H9 (cell line): ENCODE measurements around the gene HMCES. TPM values are rescaled to one million over a fixed set of nuclear protein-coding genes. Genes with fewer than 3 reads are reported as not detected.

Experiments used
- DNase-seq: peaks from one replicate; pipeline ENCODE4 v3.0.0-alpha.2; 2017
- H2AFZ ChIP-seq: one replicate; pipeline ENCODE4 v1.6.1; 2013; ENCODE audit warnings: mild to moderate bottlenecking, low read length, control low read depth, moderate library complexity
- H2AK5ac ChIP-seq: 2 replicates; pipeline ENCODE4 v1.6.1; 2013; ENCODE audit warnings: low read length, control low read depth, mixed read lengths; ENCODE audit not compliant: insufficient read length
- H2BK120ac ChIP-seq: one replicate; pipeline ENCODE4 v1.6.1; 2013; ENCODE audit warnings: low read depth, mild to moderate bottlenecking, low read length, control low read depth, inconsistent platforms; ENCODE audit not compliant: poor library complexity, severe bottlenecking
- H2BK12ac ChIP-seq: 2 replicates; pipeline ENCODE4 v1.6.1; 2013; ENCODE audit warnings: low read length, control low read depth, mixed read lengths, low read depth; ENCODE audit not compliant: insufficient read length
- H2BK15ac ChIP-seq: 2 replicates; pipeline ENCODE4 v1.6.1; 2013; ENCODE audit warnings: low read depth, low read length, control low read depth
- H2BK20ac ChIP-seq: one replicate; pipeline ENCODE4 v1.6.1; 2013; ENCODE audit warnings: low read depth, mild to moderate bottlenecking, low read length, control low read depth, inconsistent platforms; ENCODE audit not compliant: poor library complexity, severe bottlenecking
- H2BK5ac ChIP-seq: 2 replicates; pipeline ENCODE4 v1.6.1; 2013; ENCODE audit warnings: low read length, control low read depth, mixed read lengths; ENCODE audit not compliant: insufficient read length
- H3K14ac ChIP-seq: 2 replicates; pipeline ENCODE4 v1.6.1; 2013; ENCODE audit warnings: low read length, control low read depth; ENCODE audit not compliant: insufficient read depth
- H3K18ac ChIP-seq: 2 replicates; pipeline ENCODE4 v1.6.1; 2013; ENCODE audit warnings: low read depth, mild to moderate bottlenecking, mixed read lengths, low read length, control low read depth; ENCODE audit not compliant: insufficient read length
- H3K23ac ChIP-seq: 2 replicates; pipeline ENCODE4 v1.6.1; 2013; ENCODE audit warnings: low read length, control low read depth, mixed read lengths, low read depth; ENCODE audit not compliant: insufficient read length
- H3K23me2 ChIP-seq: 2 replicates; pipeline ENCODE4 v1.6.1; 2013; ENCODE audit warnings: low read depth, mild to moderate bottlenecking, mixed read lengths, low read length, control low read depth; ENCODE audit not compliant: insufficient read length, poor library complexity, severe bottlenecking
- H3K27ac ChIP-seq: 2 replicates; pipeline ENCODE4 v1.5.1; 2013; ENCODE audit warnings: low read length, control low read depth, mixed read lengths, low read depth; ENCODE audit not compliant: insufficient read length
- H3K27me3 ChIP-seq: 2 replicates; pipeline ENCODE4 v1.6.1; 2013; ENCODE audit warnings: low read length, control low read depth, inconsistent platforms; ENCODE audit not compliant: insufficient read depth
- H3K4ac ChIP-seq: 2 replicates; pipeline ENCODE4 v1.6.1; 2013; ENCODE audit warnings: low read depth, mild to moderate bottlenecking, control low read depth, inconsistent platforms, low read length, moderate library complexity
- H3K4me1 ChIP-seq: 2 replicates; pipeline ENCODE4 v1.6.1; 2013; ENCODE audit warnings: low read length, control low read depth, inconsistent platforms; ENCODE audit not compliant: insufficient read depth
- H3K4me2 ChIP-seq: 2 replicates; pipeline ENCODE4 v1.6.1; 2013; ENCODE audit warnings: low read length, control low read depth, mixed read lengths; ENCODE audit not compliant: insufficient read length, insufficient read depth
- H3K56ac ChIP-seq: 2 replicates; pipeline ENCODE4 v1.6.1; 2013; ENCODE audit warnings: low read depth, mild to moderate bottlenecking, mixed read lengths, low read length, control low read depth; ENCODE audit not compliant: insufficient read length
- H3K79me1 ChIP-seq: 2 replicates; pipeline ENCODE4 v1.6.1; 2013; ENCODE audit warnings: low read depth, mild to moderate bottlenecking, moderate library complexity, low read length, control low read depth, inconsistent platforms; ENCODE audit not compliant: insufficient read depth, poor library complexity, severe bottlenecking
- H3K79me2 ChIP-seq: 2 replicates; pipeline ENCODE4 v1.6.1; 2013; ENCODE audit warnings: low read length, control low read depth, inconsistent platforms; ENCODE audit not compliant: insufficient read depth
- H3K9ac ChIP-seq: 2 replicates; pipeline ENCODE4 v1.6.1; 2013; ENCODE audit warnings: low read length, control low read depth, mixed read lengths; ENCODE audit not compliant: insufficient read length; ENCODE audit errors: extremely low read depth
- H3K9me3 ChIP-seq: one replicate; pipeline ENCODE4 v1.6.1; 2013; ENCODE audit warnings: low read depth, low read length, inconsistent platforms; ENCODE audit not compliant: control insufficient read depth
- H3T11ph ChIP-seq: one replicate; pipeline ENCODE4 v1.6.1; 2013; ENCODE audit warnings: mild to moderate bottlenecking, low read length, control low read depth, inconsistent platforms
- H4K20me1 ChIP-seq: one replicate; pipeline ENCODE4 v1.6.1; 2013; ENCODE audit not compliant: control insufficient read depth, insufficient read length, insufficient read depth
- H4K5ac ChIP-seq: 2 replicates; pipeline ENCODE4 v1.6.1; 2013; ENCODE audit warnings: low read depth, mild to moderate bottlenecking, mixed read lengths, low read length, control low read depth; ENCODE audit not compliant: insufficient read length
- H4K8ac ChIP-seq: replicated peaks from 2 replicates; pipeline ENCODE4 v1.6.1; 2013; ENCODE audit warnings: low read length, control low read depth, mixed read lengths, low read depth; ENCODE audit not compliant: insufficient read length
- H4K91ac ChIP-seq: 2 replicates; pipeline ENCODE4 v1.6.1; 2013; ENCODE audit warnings: low read depth, mild to moderate bottlenecking, moderate library complexity, mixed read lengths, low read length, control low read depth; ENCODE audit not compliant: insufficient read length
- H3K27ac Mint-ChIP-seq, 3 experiments: 2 replicates in 2 of 3; 3 replicates in 1 of 3; pipeline ENCODE4 v1.8.0; 2020 to 2021; ENCODE audit warnings: mixed read lengths in 3 of 3, mild to moderate bottlenecking in 1 of 3, moderate library complexity in 1 of 3
- H3K27me3 Mint-ChIP-seq: 2 replicates; pipeline ENCODE4 v1.8.0; 2021; ENCODE audit warnings: low read depth, mild to moderate bottlenecking, moderate library complexity, mixed read lengths
- H3K36me3 Mint-ChIP-seq, 3 experiments: 2 replicates in 2 of 3; 3 replicates in 1 of 3; pipeline ENCODE4 v1.8.0; 2020 to 2021; ENCODE audit warnings: low read depth in 3 of 3, mixed read lengths in 3 of 3; ENCODE audit not compliant: insufficient read depth in 1 of 3
- H3K4me1 Mint-ChIP-seq, 2 experiments: 2 replicates each; pipeline ENCODE4 v1.8.0; 2020; ENCODE audit warnings: mixed read lengths in 2 of 2
- H3K4me3 Mint-ChIP-seq, 2 experiments: 2 replicates in 1 of 2; 3 replicates in 1 of 2; pipeline ENCODE4 v1.8.0; 2020 to 2021; ENCODE audit warnings: mild to moderate bottlenecking in 2 of 2, mixed read lengths in 2 of 2, moderate library complexity in 1 of 2
- H3K9me3 Mint-ChIP-seq, 2 experiments: 2 replicates in 1 of 2; 3 replicates in 1 of 2; pipeline ENCODE4 v1.8.0; 2020; ENCODE audit warnings: mild to moderate bottlenecking in 2 of 2, mixed read lengths in 2 of 2, moderate library complexity in 1 of 2
- WGBS: extraction: QIAGEN DNeasy Blood & Tissue Kit; methylation state at CpG from one replicate; pipeline ENCODE4 v1.1.7; 2013; ENCODE audit warnings: missing lambda C conversion rate, low lambda C conversion rate, mixed read lengths; ENCODE audit not compliant: insufficient read length; ENCODE audit errors: extremely low coverage; 5-methylcytosine and 5-hydroxymethylcytosine counted together
- total RNA-seq: library from RNA; stranded (reverse); gene quantifications from 2 replicates; pipeline ENCODE4 v1.2.1, GENCODE V29; 2021
- TF ChIP-seq, protein P1 (sequence below): fragments of 200-600 bp; sonication (generic); conservative IDR thresholded peaks from 3 replicates; pipeline ENCODE4 v1.8.0; 2021; ENCODE audit warnings: antibody characterized with exemption, mild to moderate bottlenecking

HMCES gene
- total RNA-seq, 1 experiment from 2014 or later = 52.4 TPM

- Histone ChIP-seq H3K79me2 (no peaks in the 10 kb centered on the region), H3T11ph (no peak overlapping the region), H4K5ac (no peak overlapping the region), H3K56ac (no peak overlapping the region), H3K4me2 (no peak overlapping the region), H3K9me3 (no peaks in the 10 kb centered on the region), H3K27ac (no peak overlapping the region), H3K23ac (no peak overlapping the region), H3K4me1 (no peaks in the 10 kb centered on the region), H2BK120ac (no peak overlapping the region), H2BK15ac (no peak overlapping the region), H2AK5ac (no peak overlapping the region), H3K9ac (no peak overlapping the region), H3K79me1 (no peaks in the 10 kb centered on the region), H3K4ac (no peak overlapping the region), H2AFZ (no peak overlapping the region), H3K23me2 (no peaks in the 10 kb centered on the region), H3K18ac (no peak overlapping the region), H3K14ac (no peak overlapping the region), H3K27me3 (no peaks in the 10 kb centered on the region), H4K20me1 (no peaks in the 10 kb centered on the region), H4K8ac (no peak overlapping the region), H2BK20ac (no peak overlapping the region), H2BK5ac (no peak overlapping the region), H4K91ac (no peak overlapping the region), H2BK12ac (no peak overlapping the region)
- no peak overlapping the region for H3K27ac Mint-ChIP-seq
- TF ChIP-seq, protein P1, sequence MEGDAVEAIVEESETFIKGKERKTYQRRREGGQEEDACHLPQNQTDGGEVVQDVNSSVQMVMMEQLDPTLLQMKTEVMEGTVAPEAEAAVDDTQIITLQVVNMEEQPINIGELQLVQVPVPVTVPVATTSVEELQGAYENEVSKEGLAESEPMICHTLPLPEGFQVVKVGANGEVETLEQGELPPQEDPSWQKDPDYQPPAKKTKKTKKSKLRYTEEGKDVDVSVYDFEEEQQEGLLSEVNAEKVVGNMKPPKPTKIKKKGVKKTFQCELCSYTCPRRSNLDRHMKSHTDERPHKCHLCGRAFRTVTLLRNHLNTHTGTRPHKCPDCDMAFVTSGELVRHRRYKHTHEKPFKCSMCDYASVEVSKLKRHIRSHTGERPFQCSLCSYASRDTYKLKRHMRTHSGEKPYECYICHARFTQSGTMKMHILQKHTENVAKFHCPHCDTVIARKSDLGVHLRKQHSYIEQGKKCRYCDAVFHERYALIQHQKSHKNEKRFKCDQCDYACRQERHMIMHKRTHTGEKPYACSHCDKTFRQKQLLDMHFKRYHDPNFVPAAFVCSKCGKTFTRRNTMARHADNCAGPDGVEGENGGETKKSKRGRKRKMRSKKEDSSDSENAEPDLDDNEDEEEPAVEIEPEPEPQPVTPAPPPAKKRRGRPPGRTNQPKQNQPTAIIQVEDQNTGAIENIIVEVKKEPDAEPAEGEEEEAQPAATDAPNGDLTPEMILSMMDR = no peak
- H3K4me1 Mint-ChIP-seq = no peaks in the 10 kb centered on the region
- H3K4me3 Mint-ChIP-seq = no peak overlapping the region
- H3K9me3 Mint-ChIP-seq = no peaks in the 10 kb centered on the region
- no CpG with 5 or more reads among the region's 11 CpGs for WGBS
- no peaks in the 10 kb centered on the region for H3K27me3 Mint-ChIP-seq
- no peak for DNase-seq
- H3K36me3 Mint-ChIP-seq = peaks cover 64 to 95% (median 91%) of the 10 kb centered on the region in 3 experiments
These were observed 18.1 kb upstream of the HMCES start for GRCh38 chr3:129260606-129261005.
